ENCODE measurements around the gene MRFAP1L1.
A peak's percentile ranks its signal among the peaks of the same experiment; 100 is the strongest.
"Not testable (repeated sequence)": the region's sequence is repeated elsewhere in the genome, so short reads cannot be mapped to it uniquely, and the experiment has no call there.

The MRFAP1L1 gene

DNA sequence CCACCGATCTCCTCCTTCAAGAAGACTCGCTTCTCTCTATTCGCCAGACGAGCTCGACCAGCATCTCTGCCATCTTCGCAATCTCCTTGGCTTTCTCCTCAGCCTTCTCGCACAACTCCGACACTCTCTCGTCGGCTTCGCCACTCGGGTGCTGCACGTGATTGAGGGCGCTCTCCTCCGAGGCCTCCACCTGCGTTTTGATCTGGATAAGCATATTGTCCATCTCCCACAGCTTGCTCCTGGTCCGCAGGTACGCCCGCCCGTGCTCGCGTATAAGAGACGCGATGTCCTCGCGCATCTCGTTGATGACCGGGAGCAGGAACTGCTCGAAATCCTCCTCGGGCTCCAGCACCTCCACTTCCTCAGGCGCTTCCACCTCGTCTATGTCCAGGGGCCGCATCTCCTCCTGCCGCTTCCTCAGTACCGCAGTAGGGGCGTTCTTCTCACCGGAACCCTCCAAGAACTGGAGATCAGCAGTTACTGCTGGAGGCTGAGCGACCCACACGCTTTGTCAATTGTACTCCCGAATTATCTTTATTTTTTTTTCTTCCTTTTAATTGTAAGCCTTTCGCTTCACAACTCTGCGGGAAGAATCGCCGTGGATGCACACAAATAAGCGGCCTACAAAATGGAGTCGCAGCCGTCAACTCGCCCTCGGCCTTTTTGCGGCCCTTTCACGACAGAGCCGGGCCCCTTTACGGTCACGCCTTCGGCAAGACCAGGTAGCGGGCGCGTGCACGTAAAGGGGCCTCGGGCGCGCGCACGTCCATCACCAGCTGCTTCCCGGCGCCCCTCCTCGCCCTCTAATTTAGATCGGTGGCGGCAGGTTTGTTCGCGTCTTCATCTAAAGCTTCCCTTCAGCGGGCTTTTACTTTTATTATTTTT, at the start of gene MRFAP1L1:
TSS of gene MRFAP1L1 (minus strand) at position 636 of the 885 bp plus-strand sequence. CDS start at position 400, 236 bp downstream.
- peak; percentile 97 for DNase-seq
- peak; percentile 79 for ATAC-seq

DNA sequence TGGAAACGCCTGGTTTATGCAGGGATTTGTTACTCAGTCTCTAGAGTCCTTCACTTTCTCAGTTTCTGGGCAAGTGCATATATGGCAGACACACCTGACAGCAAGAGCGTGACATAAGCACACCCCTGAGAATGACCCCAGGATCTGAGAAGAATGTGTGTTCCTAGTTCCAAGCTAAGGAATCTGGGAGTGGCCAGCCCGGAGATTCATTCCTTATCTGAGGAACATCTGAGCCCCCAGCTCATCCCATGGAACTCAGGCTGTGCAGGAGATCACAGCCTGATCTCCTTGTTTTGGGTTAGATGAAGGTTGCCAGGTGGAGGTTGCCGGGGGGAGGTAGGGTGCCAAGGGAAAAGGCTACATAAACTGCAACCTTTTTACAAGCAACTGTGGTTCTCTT, 49.1 kb upstream of the MRFAP1L1 start:
- DNase-seq (no peak), ATAC-seq (no peak)

DNA sequence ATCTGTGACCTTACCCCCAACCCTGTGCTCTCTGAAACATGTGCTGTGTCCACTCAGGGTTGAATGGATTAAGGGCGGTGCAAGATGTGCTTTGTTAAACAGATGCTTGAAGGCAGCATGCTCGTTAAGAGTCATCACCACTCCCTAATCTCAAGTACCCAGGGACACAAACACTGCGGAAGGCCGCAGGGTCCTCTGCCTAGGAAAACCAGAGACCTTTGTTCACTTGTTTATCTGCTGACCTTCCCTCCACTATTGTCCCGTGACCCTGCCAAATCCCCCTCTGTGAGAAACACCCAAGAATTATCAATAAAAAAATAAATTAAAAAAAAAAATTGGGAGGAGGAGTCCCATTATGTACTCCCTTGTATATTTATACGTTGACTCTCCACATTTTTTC, 46.7 kb upstream of the MRFAP1L1 start:
- not testable (repeated sequence) for DNase-seq, ATAC-seq

DNA sequence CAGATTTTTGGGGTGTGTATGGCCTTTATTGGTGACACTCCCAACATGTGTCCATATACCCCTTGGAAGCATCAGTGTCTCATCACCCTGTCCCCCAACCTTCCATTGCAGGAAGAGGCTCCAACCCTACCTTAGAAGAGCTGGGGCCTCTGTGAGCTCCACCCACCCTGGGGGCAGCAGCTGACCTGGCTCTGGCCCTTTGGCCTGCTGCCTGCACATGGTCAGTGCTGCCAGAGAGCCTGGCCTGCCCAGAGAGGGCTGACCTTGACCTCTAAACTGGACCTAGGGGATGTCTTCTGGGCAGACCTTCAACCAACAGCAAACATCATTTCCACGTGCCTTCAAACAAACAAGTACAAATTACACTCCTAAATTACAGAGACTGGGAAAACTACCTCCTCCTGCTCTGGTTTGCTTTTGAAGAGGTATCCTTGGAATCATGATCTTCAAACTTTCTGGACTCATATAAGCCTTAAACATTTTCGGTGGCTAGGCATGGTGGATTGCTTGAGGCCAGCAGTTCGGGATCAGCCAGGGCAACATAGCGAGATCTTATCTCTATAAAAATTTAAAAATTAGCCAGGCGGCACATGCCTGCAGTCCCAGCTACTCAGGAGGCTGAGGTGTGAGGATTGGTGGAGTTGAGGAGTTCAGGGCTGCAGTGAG, 45.6 kb upstream of the MRFAP1L1 start:
- DNase-seq, result no peak
- ATAC-seq, result no peak

DNA sequence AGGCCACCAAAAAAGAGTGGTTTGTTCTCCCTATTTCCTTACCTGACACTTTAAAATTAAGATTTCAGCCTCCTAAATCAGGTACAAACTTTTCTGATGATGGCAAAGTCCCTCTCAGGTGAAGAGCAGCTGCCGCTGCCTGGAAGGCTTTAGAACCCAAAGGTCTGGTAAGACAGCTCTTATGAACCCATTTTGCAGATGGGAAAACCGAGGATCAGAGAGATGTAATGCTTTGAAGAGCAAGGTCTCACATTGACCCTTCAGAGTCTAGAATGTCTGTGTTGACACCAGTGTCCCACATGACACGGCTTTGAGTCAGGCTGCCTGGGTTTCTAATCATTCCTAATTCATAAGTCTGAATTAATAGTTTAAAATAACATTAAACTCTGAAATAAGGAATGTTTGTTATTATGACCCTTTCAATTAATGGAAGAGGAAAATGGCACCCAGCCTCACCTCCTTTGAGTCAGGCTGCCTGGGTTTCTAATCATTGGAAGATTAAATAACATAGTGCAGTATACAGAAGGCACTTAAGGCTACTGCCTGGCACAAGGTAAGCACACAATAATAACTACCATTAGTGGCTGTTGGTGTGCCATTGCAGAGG, 44.9 kb upstream of the MRFAP1L1 start:
- DNase-seq (no peak), ATAC-seq (no peak)

DNA sequence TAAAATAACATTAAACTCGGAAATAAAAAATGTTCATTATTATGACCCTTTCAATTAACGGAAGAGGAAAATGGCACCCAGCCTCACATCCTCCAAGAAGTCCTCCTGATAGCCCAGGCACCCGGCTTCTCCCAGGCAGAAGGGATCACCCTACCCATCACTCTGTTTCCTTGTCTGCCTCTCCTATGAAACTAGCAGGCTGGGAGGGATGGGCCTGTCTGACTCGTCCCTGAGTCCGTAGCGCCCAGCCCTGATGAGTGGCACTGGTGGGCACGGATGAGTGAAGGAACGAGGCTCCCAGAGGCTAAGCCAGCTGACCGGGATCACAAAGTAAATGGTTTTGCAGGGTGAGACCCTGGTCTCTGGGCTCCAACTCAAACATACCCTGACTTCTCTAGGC, 44.2 kb upstream of the MRFAP1L1 start:
- no peak for ATAC-seq
- no peak for DNase-seq

DNA sequence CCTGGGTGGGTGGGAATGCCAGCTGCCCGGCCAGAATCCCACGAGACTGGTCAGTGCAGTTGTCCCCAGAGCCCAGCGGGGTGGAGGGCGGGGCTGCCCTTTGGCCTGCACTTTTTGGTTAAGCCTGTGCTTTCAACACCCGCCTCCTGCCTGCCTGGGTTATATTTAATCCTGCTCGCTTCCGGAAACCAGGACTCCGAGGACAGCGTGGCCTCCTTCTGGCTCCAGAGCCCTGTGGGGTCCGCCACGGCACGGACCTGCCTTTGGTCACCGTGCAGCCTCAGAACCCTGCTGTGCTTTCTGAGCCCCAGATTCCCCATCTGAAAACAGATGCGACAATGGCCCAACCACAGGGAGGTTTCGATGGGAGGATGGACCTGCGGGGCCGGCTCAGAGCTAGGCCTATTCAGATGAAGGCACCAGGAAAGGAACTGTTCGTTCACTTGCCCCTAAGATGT, 43.5 kb upstream of the MRFAP1L1 start:
- ATAC-seq (no peak), DNase-seq (no peak)

DNA sequence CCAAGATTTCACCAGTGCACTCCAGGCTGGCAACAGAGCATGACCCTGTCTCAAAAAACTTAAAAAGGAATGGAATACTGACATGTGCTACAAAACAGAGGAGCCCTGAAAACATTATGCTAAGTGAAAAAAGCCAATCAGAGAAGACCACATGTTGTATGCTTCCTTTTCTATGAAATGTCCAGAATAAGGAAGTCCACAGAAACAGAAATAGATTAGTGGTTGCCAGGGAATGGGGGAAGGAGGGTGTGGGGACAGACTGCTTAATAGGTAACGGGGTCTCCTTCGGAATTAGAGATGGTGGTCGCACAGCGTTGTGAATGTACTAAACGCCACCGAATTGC, 42.8 kb upstream of the MRFAP1L1 start:
- ATAC-seq, result no peak
- no peak for DNase-seq

DNA sequence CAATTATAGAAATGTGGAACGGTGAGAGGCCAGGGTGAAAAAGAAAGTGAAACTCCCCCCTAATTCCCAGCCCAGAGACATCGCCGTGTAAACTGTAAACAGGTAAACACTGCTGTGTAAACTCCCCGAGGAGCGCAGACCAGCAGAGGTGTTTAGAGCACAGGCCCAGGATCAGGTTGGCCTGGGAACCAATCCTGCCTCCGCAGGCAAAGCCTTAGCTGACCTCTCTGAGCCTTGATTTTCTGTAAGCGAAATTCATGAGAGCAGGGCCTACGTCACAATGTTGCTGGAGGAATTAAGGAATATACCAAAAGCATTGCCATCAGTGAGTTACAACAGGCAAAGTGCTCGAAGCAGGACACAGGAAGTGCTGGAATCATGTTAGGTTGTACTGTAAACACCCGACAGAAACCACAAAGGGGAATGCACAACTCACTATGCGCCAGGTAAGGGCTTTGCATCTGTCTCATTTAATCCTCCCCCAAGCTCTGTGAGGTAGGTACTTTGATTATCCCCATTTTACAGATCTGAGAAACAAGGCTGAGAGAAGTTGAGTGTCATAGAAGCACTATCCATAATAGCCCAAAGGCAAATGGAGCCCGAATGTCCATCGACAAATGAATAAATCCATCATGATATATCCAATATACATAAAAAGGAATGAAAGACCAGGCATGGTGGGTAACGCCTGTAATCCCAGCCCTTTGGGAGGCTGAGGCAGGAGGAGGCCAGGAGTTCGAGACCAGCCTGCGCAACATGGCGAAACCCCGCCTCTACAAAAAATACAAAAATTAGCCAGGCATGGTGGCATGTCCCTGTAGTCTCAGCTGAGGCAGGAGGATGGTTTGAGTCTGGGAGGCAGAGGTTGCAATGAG, 42.2 kb upstream of the MRFAP1L1 start:
- DNase-seq (no peak), ATAC-seq (no peak)

DNA sequence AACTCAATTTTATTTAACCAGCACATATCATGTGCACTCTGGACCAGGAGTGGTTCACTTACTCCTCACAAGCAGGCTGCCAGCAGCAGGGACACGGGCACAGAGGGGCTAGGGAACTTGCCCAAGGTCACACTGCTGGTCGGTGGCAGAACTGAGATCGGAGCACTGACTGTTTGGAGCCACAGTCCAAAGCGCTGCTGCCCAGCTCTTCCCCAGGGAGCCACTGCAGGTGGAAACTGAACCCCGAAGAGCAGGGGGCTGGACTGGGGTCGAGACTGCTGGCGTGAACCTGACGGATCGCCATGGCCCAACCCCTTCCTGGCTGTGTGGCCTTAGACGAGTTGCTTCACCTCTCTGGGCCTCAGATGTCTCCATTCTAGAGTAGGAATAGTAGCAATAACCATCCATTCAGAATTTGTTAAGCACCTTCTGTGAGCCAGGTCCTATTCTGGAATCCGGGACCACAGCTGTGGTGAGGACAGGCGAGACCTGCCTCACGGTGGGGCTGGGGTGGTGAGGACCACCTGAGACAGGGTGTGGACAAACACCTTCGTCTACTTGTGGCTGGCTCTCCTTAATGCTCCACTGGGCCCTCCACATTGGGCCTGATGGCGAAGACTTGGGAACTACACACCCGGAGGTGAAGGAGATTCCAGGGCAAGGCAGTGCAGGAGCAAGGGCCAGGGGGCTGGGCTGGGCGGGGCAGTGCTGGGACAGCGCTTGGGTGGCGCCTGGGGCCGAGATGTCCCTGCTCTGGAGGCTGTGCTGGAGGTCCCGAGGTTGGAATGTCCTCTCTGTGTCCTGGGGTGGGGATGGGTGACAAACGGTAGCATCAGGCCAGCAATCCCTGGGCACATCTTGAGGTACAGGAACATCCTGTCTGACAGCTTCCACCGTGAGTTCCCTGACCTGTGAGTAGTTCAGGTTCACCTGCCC, 40.9 kb upstream of the MRFAP1L1 start:
- DNase-seq, result no peak
- ATAC-seq, result no peak

DNA sequence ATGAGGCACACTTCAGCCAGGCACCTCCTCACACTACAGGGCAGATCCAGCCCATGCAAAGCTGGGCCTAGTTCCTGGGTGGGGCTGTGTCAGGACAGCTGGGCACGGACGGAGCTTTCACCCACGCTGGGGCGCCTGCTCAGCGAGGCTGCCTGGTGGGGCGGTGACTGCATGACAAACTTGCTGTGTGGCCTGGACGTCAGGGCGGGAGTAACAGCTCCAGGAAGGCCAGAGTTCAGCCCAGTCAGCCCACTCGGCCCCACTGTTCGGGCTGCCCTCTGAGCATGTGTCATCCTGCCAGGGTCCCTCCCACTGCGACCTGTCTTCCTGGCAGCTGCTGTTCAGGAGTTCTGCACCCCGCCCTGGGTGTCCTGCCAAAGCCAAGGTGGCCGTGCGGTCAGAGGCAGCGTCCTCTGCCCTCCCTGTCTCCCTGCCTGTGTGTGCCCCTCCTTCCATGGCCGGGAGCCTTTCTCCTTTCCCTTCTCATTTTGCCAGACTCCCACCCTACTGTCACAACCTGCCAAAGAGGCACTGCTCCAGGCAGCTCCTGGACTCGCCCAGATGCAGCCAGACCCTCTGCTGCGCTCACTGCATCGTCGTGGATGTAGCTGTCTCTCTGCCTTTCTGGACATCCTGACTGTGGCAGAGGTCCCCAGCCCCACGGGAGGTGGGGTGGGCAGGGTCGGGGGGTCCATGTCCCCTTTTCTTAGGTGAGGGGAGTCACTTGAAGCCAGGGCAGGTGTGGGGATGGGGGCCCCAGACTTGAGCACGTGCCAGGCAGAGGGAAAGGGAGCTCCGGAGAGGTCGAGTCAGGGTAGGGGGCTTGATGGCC, 39.9 kb upstream of the MRFAP1L1 start:
- DNase-seq (no peak), ATAC-seq (no peak)

DNA sequence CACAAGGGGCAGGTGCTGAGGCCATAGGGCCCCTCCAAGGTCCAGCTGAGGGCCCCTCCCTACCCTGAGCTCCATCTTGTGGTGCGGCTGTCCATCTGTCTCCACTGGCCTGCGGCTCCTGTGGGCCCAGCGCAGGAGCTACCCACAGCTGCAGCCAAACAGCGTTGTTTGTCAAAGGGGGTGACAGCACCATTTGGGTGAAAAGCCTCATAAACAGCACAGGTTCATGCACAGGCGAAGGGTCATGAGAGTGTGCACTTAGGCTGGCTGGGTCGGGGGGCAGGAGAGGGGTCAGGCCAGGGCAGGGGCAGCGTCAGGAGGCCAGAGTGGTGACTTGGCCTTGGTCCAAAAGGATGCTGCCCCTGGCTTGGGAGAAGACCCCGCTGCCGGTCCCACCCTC, 38.6 kb upstream of the MRFAP1L1 start:
- DNase-seq, result no peak
- no peak for ATAC-seq

DNA sequence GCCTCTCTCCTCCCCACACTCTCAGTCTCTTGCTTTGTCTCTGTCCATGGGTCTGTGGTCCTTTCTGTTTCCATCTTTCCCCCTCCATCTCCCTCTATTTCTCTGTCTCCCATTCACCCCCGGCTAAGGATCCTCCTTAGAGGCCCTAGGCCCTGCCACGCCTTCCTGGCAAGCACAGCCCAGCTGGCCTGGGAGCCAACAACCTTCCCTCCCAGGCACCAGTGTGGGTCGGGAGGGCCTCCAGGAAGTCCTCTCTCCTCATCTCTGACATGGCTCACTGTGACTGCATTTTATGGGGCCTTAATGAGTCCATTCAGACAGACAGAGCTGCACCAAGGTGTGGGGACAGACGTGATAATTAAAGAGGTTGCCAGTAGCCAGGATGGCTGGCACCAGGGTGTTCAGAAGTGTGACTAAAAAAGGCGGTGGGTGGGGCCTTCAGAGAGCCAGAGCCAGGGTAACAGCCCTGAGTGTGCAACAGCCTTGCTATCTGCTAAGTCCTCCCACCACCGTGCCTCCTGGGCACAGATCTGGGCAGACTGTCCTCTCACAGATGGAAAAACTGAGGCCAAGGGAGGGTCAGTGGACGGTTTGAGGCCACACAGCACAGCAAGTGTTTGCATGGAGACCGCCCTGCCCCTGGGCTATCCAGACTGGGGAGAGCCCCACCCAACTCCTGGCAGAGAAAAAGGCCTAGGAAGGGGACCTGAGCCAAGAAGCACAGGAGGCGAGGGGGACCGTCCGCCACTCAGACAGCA, 37.8 kb upstream of the MRFAP1L1 start:
- no peak for DNase-seq
- ATAC-seq, result no peak

DNA sequence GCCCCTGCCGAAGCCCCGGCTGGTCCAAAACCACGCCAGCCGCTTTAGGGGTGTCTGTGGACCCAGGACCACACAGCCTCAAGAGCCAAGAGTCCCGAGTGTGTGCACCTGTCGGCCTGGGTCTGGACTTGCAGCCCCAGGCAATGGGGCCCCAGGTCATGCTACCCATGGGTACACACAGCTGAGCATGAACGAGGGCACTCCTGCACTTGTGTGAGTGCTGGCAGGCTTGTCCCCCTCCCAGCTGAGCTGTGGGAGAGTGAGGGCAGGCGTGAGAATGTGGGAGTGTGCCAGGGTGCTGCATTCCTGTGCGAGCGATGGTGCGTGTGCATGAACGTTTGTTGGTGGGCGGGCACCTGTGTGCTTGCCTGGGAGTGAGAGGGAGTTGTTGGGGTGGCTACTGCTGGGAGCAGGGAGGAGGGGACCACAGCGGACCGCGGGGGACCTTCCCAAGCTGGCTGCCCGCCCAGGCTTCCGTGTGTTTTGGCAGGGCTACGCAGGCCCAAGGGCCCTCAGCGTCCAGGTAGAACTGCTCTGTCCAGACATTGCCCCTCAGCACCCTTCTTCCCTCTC, 37.1 kb upstream of the MRFAP1L1 start:
- no peak for ATAC-seq

DNA sequence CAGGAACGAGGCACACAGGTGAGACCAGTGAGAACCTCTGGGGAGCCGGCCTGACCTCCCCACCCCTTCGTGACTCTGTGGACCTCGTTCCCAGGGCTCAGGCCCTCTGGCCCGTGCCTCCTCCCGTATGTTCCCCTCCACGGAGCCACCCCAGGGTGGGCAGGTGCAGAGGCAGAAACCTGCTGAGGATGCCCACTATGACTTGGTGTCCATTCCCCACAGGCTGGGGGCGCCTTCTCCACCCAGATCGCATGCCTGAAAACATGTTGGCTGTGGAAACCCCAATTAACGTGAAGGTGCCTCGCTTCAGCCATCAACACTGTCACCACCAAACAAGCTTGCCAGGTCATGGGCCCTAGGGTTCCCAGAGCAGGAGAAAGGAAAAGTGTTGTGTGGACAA, 33.3 kb upstream of the MRFAP1L1 start:
- ATAC-seq, result no peak
- DNase-seq, result no peak

More for the DNA sequence above, 37.1 kb upstream of the MRFAP1L1 start:
- DNase-seq, result no peak

DNA sequence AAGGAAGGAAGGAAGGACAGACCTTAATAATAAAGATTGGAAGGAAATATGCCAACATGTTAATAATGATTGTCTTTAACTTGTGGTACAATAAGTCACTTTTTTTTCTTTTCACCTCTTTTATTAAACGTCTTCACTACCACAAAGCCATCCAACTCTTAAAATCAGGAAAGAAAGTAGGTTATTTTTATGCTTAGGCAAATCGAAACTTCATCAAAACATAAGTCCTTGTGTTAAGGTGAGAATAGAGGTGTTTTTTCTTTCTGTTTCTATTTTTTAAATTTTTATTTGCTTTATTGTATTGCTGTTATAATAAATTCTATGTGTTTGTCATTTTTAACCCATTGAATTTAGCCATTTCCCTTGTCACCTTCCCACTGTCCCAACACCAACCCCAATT, 32.8 kb upstream of the MRFAP1L1 start:
- DNase-seq, result no peak
- no peak for ATAC-seq

DNA sequence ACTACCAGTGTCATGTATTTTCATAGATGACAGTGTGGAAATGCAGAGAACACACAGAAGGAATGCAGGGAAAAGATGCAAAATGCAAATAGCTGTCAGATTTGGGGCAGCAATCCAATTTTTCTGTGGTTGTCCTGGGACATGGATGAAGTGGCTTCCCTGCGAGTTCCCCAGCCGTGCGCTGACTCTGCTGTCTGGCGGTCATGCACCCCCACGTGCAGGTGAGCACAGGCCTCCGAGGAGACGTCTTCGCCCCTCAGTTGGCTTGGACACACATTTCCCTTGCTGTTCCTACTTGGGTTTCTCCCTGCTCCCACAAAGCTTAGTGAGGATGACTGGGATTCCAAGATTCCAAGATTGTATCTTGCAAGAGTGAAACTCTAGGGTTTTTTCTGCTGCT, 30.7 kb upstream of the MRFAP1L1 start:
- DNase-seq (no peak), ATAC-seq (no peak)

DNA sequence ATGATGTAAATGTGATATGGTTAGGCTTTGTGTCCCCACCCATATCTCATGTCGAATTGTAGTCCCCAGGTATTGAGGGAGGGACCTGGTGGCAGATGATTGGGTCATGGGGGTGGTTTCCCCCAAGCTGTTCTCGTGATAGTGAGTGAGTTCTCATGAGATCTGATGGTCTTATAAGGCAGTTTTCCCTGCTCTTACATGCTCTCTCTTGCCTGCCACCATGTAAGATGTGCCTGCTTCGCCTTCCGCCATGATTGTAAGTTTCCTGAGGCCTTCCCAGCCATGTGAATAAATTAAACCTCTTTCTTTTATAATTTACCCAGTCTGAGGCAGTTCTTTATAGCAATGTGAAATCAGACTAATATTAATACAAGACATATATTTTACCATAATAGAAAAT, 30.3 kb upstream of the MRFAP1L1 start:
- DNase-seq, result no peak
- no peak for ATAC-seq

DNA sequence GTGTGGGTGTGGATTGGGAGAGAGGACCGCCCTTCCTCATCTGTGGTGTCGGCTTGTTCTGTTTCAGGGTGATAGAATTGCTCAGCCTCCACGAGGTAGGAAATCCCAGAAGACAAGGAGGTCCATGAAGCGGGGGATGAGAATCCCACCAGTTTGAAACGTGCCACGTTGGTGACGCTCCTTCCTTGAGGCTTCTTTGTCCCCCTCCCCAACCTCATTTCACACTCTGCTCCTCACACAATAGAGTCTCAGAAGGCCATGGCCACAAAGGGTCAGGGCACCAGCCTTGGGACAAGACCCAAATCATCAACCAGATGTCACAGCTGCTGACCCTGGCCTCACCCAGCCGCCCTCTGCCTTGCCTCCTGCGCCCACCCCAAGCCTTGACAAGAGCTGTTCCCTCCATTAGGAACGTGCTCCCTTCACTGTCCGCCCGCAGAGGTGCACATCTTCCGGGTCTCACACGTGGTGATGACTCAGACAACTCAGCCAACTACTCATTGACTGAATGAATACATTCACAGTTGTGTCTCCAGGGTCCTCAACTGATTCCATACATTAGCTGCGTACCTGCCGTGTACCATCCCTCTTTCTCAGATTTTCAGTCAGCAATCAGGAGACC, 24.6 kb upstream of the MRFAP1L1 start:
- no peak for DNase-seq
- no peak for ATAC-seq
